Trophoblast cell (in vitro differentiated cells and primary cell): ENCODE results near the gene GLRA3.

Source experiments
- DNase-seq, 2 donors: peaks; one replicate each; pipeline ENCODE4 v3.0.0-alpha.2; 2016
- H2AFZ ChIP-seq: 2 replicates; pipeline ENCODE4 v1.6.1; 2013; ENCODE audit warnings: low read length, moderate library complexity, mild to moderate bottlenecking; ENCODE audit not compliant: insufficient read depth, poor library complexity
- H2AK5ac ChIP-seq: 2 replicates; pipeline ENCODE4 v1.6.1; 2013; ENCODE audit warnings: mild to moderate bottlenecking, low read length
- H2BK120ac ChIP-seq: 2 replicates; pipeline ENCODE4 v1.6.1; 2013; ENCODE audit warnings: low read length, mild to moderate bottlenecking, moderate library complexity; ENCODE audit not compliant: insufficient read depth, poor library complexity
- H2BK12ac ChIP-seq: 2 replicates; pipeline ENCODE4 v1.6.1; 2013; ENCODE audit warnings: mild to moderate bottlenecking, low read length, moderate library complexity
- H2BK5ac ChIP-seq: 2 replicates; pipeline ENCODE4 v1.6.1; 2013; ENCODE audit warnings: low read length, low read depth, moderate library complexity, mild to moderate bottlenecking; ENCODE audit not compliant: poor library complexity
- H3K14ac ChIP-seq: 2 replicates; pipeline ENCODE4 v1.6.1; 2013; ENCODE audit warnings: mild to moderate bottlenecking, low read length
- H3K18ac ChIP-seq: 2 replicates; pipeline ENCODE4 v1.6.1; 2013; ENCODE audit warnings: mild to moderate bottlenecking, low read length
- H3K23ac ChIP-seq: 2 replicates; pipeline ENCODE4 v1.6.1; 2013; ENCODE audit warnings: low read length
- H3K27ac ChIP-seq: 2 replicates; pipeline ENCODE4 v1.5.1; 2013; ENCODE audit warnings: low read depth, mild to moderate bottlenecking, inconsistent platforms, low read length, moderate library complexity
- H3K27me3 ChIP-seq: 2 replicates; pipeline ENCODE4 v1.6.1; 2013; ENCODE audit warnings: inconsistent platforms, mild to moderate bottlenecking, low read length, moderate library complexity; ENCODE audit not compliant: insufficient read depth
- H3K36me3 ChIP-seq, 2 experiments: 1 replicate in 1 of 2; 2 replicates in 1 of 2; pipeline ENCODE4 v1.6.1; 2013; ENCODE audit warnings: low read length in 2 of 2, mild to moderate bottlenecking in 2 of 2, moderate library complexity in 1 of 2; ENCODE audit not compliant: insufficient read depth in 2 of 2, control insufficient read depth in 1 of 2
- H3K4ac ChIP-seq: 2 replicates; pipeline ENCODE4 v1.6.1; 2013; ENCODE audit warnings: low read depth, mild to moderate bottlenecking, low read length, moderate library complexity
- H3K4me1 ChIP-seq, 2 experiments: 1 replicate in 1 of 2; 2 replicates in 1 of 2; pipeline ENCODE4 v1.6.1; 2013; ENCODE audit warnings: low read length in 2 of 2, mild to moderate bottlenecking in 2 of 2, moderate library complexity in 1 of 2; ENCODE audit not compliant: insufficient read depth in 2 of 2, control insufficient read depth in 1 of 2
- H3K4me2 ChIP-seq: 2 replicates; pipeline ENCODE4 v1.6.1; 2013; ENCODE audit warnings: inconsistent platforms, mild to moderate bottlenecking, low read length, moderate library complexity
- H3K4me3 ChIP-seq: 2 replicates; pipeline ENCODE4 v1.5.1; 2013; ENCODE audit warnings: mild to moderate bottlenecking, low read depth, low read length, inconsistent platforms
- H3K79me1 ChIP-seq: one replicate; pipeline ENCODE4 v1.6.1; 2013; ENCODE audit warnings: low read length
- H3K79me2 ChIP-seq: 2 replicates; pipeline ENCODE4 v1.6.1; 2013; ENCODE audit warnings: low read length, mild to moderate bottlenecking; ENCODE audit not compliant: control insufficient read depth, insufficient read depth, poor library complexity
- H3K9ac ChIP-seq: 2 replicates; pipeline ENCODE4 v1.6.1; 2013; ENCODE audit warnings: mild to moderate bottlenecking, low read length
- H3K9me3 ChIP-seq: 2 replicates; pipeline ENCODE4 v1.6.1; 2013; ENCODE audit warnings: low read depth, mild to moderate bottlenecking, control low read depth, inconsistent platforms, low read length; ENCODE audit not compliant: insufficient read depth
- H4K12ac ChIP-seq: 2 replicates; pipeline ENCODE4 v1.6.1; 2013; ENCODE audit warnings: low read depth, mild to moderate bottlenecking, low read length, moderate library complexity
- H4K8ac ChIP-seq: 2 replicates; pipeline ENCODE4 v1.6.1; 2013; ENCODE audit warnings: low read depth, mild to moderate bottlenecking, low read length, moderate library complexity
- H4K91ac ChIP-seq: one replicate; pipeline ENCODE4 v1.6.1; 2013; ENCODE audit warnings: low read depth, mild to moderate bottlenecking, low read length, moderate library complexity
- WGBS: extraction: QIAGEN DNeasy Blood & Tissue Kit; methylation state at CpG from one replicate; pipeline ENCODE4 v1.1.7; 2013; ENCODE audit warnings: missing lambda C conversion rate; ENCODE audit not compliant: insufficient read length, insufficient coverage; ENCODE audit errors: extremely low coverage; 5-methylcytosine and 5-hydroxymethylcytosine counted together

Gene GLRA3

GRCh38 chr4:174815282-174815681 lies 13.8 kb downstream of the GLRA3 start:
- H3K4me1 ChIP-seq: no peaks in the 10 kb centered on the region
- H3K4ac ChIP-seq: no peak overlapping the region
- H3K4me3 ChIP-seq: no peak overlapping the region
- no peaks in the 10 kb centered on the region for H3K79me1 ChIP-seq
- no peak overlapping the region for H2BK5ac ChIP-seq
- H3K23ac ChIP-seq: no peak overlapping the region
- no peak overlapping the region for H2AK5ac ChIP-seq
- H3K36me3 ChIP-seq: no peaks in the 10 kb centered on the region
- no peak overlapping the region for H3K14ac ChIP-seq
- H3K27ac ChIP-seq: no peak overlapping the region
- no peak overlapping the region for H3K18ac ChIP-seq
- no peak overlapping the region for H4K91ac ChIP-seq
- no CpG with 5 or more reads among the region's 3 CpGs for WGBS
- no peak overlapping the region for H2AFZ ChIP-seq
- H3K79me2 ChIP-seq: no peaks in the 10 kb centered on the region
- no peak overlapping the region for H3K9ac ChIP-seq
- H3K27me3 ChIP-seq: no peaks in the 10 kb centered on the region
- no peak overlapping the region for H3K4me2 ChIP-seq
- no peak overlapping the region for H2BK12ac ChIP-seq
- H4K8ac ChIP-seq: no peak overlapping the region
- no peak overlapping the region for H4K12ac ChIP-seq
- no peak for DNase-seq
- peaks cover 5% of the 10 kb centered on the region for H3K9me3 ChIP-seq
- no peak overlapping the region for H2BK120ac ChIP-seq

- Histone ChIP-seq H3K14ac (no peak overlapping the region), H2BK120ac (no peak overlapping the region), H3K27me3 (no peaks in the 10 kb centered on the region), H3K9me3 (peaks cover 5% of the 10 kb centered on the region), H3K4me1 (no peaks in the 10 kb centered on the region), H2BK5ac (no peak overlapping the region), H3K18ac (no peak overlapping the region), H3K36me3 (no peaks in the 10 kb centered on the region), H4K91ac (no peak overlapping the region), H3K4me2 (no peak overlapping the region), H3K23ac (no peak overlapping the region), H3K79me1 (no peaks in the 10 kb centered on the region), H3K27ac (no peak overlapping the region), H4K12ac (no peak overlapping the region), H3K79me2 (no peaks in the 10 kb centered on the region), H3K4ac (no peak overlapping the region), H3K4me3 (no peak overlapping the region), H2AK5ac (no peak overlapping the region), H2BK12ac (no peak overlapping the region), H4K8ac (no peak overlapping the region), H3K9ac (no peak overlapping the region), H2AFZ (no peak overlapping the region)
- no CpG with 5 or more reads among the region's 2 CpGs for WGBS
- no peak for DNase-seq
Measured at GRCh38 chr4:174813292-174813691, 15.8 kb downstream of the GLRA3 start.

GRCh38 chr4:174810834-174811233 lies 18.2 kb downstream of the GLRA3 start:
- no peak overlapping the region for H3K9ac ChIP-seq
- H2AFZ ChIP-seq: no peak overlapping the region
- no peak overlapping the region for H3K4me2 ChIP-seq
- H4K12ac ChIP-seq: no peak overlapping the region
- H3K4ac ChIP-seq: no peak overlapping the region
- no peaks in the 10 kb centered on the region for H3K36me3 ChIP-seq
- no peak overlapping the region for H2BK5ac ChIP-seq
- no peak for DNase-seq
- no peaks in the 10 kb centered on the region for H3K4me1 ChIP-seq
- H3K27me3 ChIP-seq: no peaks in the 10 kb centered on the region
- no peak overlapping the region for H3K23ac ChIP-seq
- H3K18ac ChIP-seq: no peak overlapping the region
- H4K91ac ChIP-seq: no peak overlapping the region
- H3K4me3 ChIP-seq: no peak overlapping the region
- H3K14ac ChIP-seq: no peak overlapping the region
- no peak overlapping the region for H2BK120ac ChIP-seq
- H3K9me3 ChIP-seq: peaks cover 5% of the 10 kb centered on the region
- H4K8ac ChIP-seq: no peak overlapping the region
- no CpG with 5 or more reads among the region's 2 CpGs for WGBS
- no peak overlapping the region for H2BK12ac ChIP-seq
- no peak overlapping the region for H2AK5ac ChIP-seq
- no peaks in the 10 kb centered on the region for H3K79me2 ChIP-seq
- H3K79me1 ChIP-seq: no peaks in the 10 kb centered on the region
- no peak overlapping the region for H3K27ac ChIP-seq

- Histone ChIP-seq H3K4me3 (no peak overlapping the region), H3K9ac (no peak overlapping the region), H4K91ac (no peak overlapping the region), H2AFZ (no peak overlapping the region), H2BK12ac (no peak overlapping the region), H2AK5ac (no peak overlapping the region), H3K4me2 (no peak overlapping the region), H3K79me1 (no peaks in the 10 kb centered on the region), H3K18ac (no peak overlapping the region), H3K4ac (no peak overlapping the region), H4K12ac (no peak overlapping the region), H3K4me1 (no peaks in the 10 kb centered on the region), H4K8ac (no peak overlapping the region), H2BK5ac (no peak overlapping the region), H3K36me3 (no peaks in the 10 kb centered on the region), H3K9me3 (no peaks in the 10 kb centered on the region), H3K79me2 (no peaks in the 10 kb centered on the region), H3K27ac (no peak overlapping the region), H3K23ac (no peak overlapping the region), H3K14ac (no peak overlapping the region), H3K27me3 (no peaks in the 10 kb centered on the region), H2BK120ac (no peak overlapping the region)
- peak; percentile 22 to 74 for DNase-seq
- WGBS: 100% methylated on average over 1 of the region's 5 CpGs
Measured at GRCh38 chr4:174808836-174809235, 20.2 kb downstream of the GLRA3 start.
